ENCODE measurements around the gene MKLN1. TPM values are rescaled to one million over a fixed set of nuclear protein-coding genes. Genes with fewer than 3 reads are reported as not detected.

The MKLN1 gene
- total and polyA plus RNA-seq, 7 experiments from 2014 or later: 30.8 to 69.8 (median 56.7) TPM

GRCh38 chr7:131381069-131381838 is 53.6 kb downstream of the MKLN1 start:
- Mint-ChIP-seq H3K27ac (no peak overlapping the region), H3K36me3 (peaks cover 0 to 18% (median 11%) of the 10 kb centered on the region in 5 donors), H3K9me3 (no peaks in the 10 kb centered on the region), H3K27me3 (no peaks in the 10 kb centered on the region), H3K4me3 (no peak overlapping the region), H3K4me1 (peaks cover 12 to 63% (median 48%) of the 10 kb centered on the region in 7 donors)
- ATAC-seq (no peak), DNase-seq (no peak)
- intact Hi-C loops (cut with micrococcal nuclease): no loop called here
- ChIA-PET POLR2A (interaction anchor here (0.8 kb wide), 1 partner anchor 34 kb away, joined by 3 read pairs; no protein-coding TSS in a partner anchor), CTCF (interaction anchor here (0.6 kb wide), 1 partner anchor 11 kb away, joined by 3 read pairs; no protein-coding TSS in a partner anchor)
- Histone ChIP-seq H3K4me3 (ENCODE audit: low read length) (no peak overlapping the region), H3K4me1 (ENCODE audit: control insufficient read depth in 2 of 2, insufficient read depth in 2 of 2, low read length in 2 of 2) (peaks cover 0 to 8% of the 10 kb centered on the region in 2 donors), H3K27me3 (ENCODE audit: control insufficient read depth in 2 of 2, insufficient read depth in 2 of 2, low read length in 2 of 2) (no peaks in the 10 kb centered on the region), H3K9me3 (ENCODE audit: control insufficient read depth in 2 of 3, low read length in 3 of 3) (no peaks in the 10 kb centered on the region), H3K27ac (ENCODE audit: low read depth, low read length) (no peak overlapping the region), H3K36me3 (ENCODE audit: control insufficient read depth in 2 of 3, insufficient read depth in 3 of 3, low read length in 3 of 3) (peaks cover 0 to 4% (median 0%) of the 10 kb centered on the region in 3 experiments)

GRCh38 chr7:131383417-131384285 is 56.0 kb downstream of the MKLN1 start:
- peaks cover 0 to 26% (median 11%) of the 10 kb centered on the region in 5 donors for H3K36me3 Mint-ChIP-seq
- H3K27me3 Mint-ChIP-seq: no peaks in the 10 kb centered on the region
- H3K27me3 ChIP-seq (ENCODE audit: control insufficient read depth in 2 of 2, insufficient read depth in 2 of 2, low read length in 2 of 2): no peaks in the 10 kb centered on the region
- peaks cover 12 to 72% (median 46%) of the 10 kb centered on the region in 7 donors for H3K4me1 Mint-ChIP-seq
- ChIA-PET CTCF (interaction anchor here (0.7 kb wide), 1 partner anchor 16 kb away, joined by 6 read pairs; no protein-coding TSS in a partner anchor), POLR2A (interaction anchor here (0.5 to 0.6 kb wide), 2 partner anchors 11 to 1137 kb away, joined by 3 to 7 read pairs; no protein-coding TSS in a partner anchor)
- intact Hi-C loops (cut with micrococcal nuclease): loop anchor here in 1 of 2 donors (2.0 kb wide), 1 partner anchor 13 kb away; no protein-coding TSS in a partner anchor
- ATAC-seq: no peak
- H3K36me3 ChIP-seq (ENCODE audit: control insufficient read depth in 2 of 3, insufficient read depth in 3 of 3, low read length in 3 of 3): peaks cover 0 to under 1% (median 0%) of the 10 kb centered on the region in 3 experiments
- peak overlapping the region in 5 of 9 donors; percentile 1 to 44 (median 8) for H3K27ac Mint-ChIP-seq
- H3K9me3 Mint-ChIP-seq: no peaks in the 10 kb centered on the region
- H3K9me3 ChIP-seq (ENCODE audit: control insufficient read depth in 2 of 3, low read length in 3 of 3): no peaks in the 10 kb centered on the region
- H3K4me1 ChIP-seq (ENCODE audit: control insufficient read depth in 2 of 2, insufficient read depth in 2 of 2, low read length in 2 of 2): peaks cover 0 to 8% of the 10 kb centered on the region in 2 donors
- no peak overlapping the region for H3K4me3 ChIP-seq (ENCODE audit: low read length)
- peak in 3 of 9 donors; percentile 1 to 6 (median 4) for DNase-seq
- H3K27ac ChIP-seq (ENCODE audit: low read depth, low read length): no peak overlapping the region
- H3K4me3 Mint-ChIP-seq: peak overlapping the region in 4 of 10 donors; percentile 1 to 9 (median 2)

- no peaks in the 10 kb centered on the region for H3K27me3 Mint-ChIP-seq
- intact Hi-C loops (cut with micrococcal nuclease): loop anchor here in 1 of 2 donors (2.0 kb wide), 1 partner anchor 13 kb away; no protein-coding TSS in a partner anchor
- Histone ChIP-seq H3K27me3 (ENCODE audit: control insufficient read depth in 2 of 2, insufficient read depth in 2 of 2, low read length in 2 of 2) (no peaks in the 10 kb centered on the region), H3K27ac (ENCODE audit: low read depth, low read length) (no peak overlapping the region), H3K36me3 (ENCODE audit: control insufficient read depth in 2 of 3, insufficient read depth in 3 of 3, low read length in 3 of 3) (no peaks in the 10 kb centered on the region), H3K9me3 (ENCODE audit: control insufficient read depth in 2 of 3, low read length in 3 of 3) (no peaks in the 10 kb centered on the region), H3K4me3 (ENCODE audit: low read length) (no peak overlapping the region), H3K4me1 (ENCODE audit: control insufficient read depth in 2 of 2, insufficient read depth in 2 of 2, low read length in 2 of 2) (peaks cover 0 to 8% of the 10 kb centered on the region in 2 donors)
- DNase-seq (no peak), ATAC-seq (no peak)
- ChIA-PET POLR2A (no interaction called here), CTCF (no interaction called here)
- H3K9me3 Mint-ChIP-seq: no peaks in the 10 kb centered on the region
- H3K27ac Mint-ChIP-seq: peak overlapping the region in 2 of 9 donors; percentile 1 to 53
- no peak overlapping the region for H3K4me3 Mint-ChIP-seq
- H3K36me3 Mint-ChIP-seq: peaks cover 0 to 29% (median 15%) of the 10 kb centered on the region in 5 donors
- H3K4me1 Mint-ChIP-seq: peaks cover 12 to 68% (median 46%) of the 10 kb centered on the region in 7 donors
These were observed 56.6 kb downstream of the MKLN1 start for GRCh38 chr7:131384286-131384635.

- no peak overlapping the region for H3K27ac ChIP-seq (ENCODE audit: low read depth, low read length)
- H3K27me3 Mint-ChIP-seq: no peaks in the 10 kb centered on the region
- H3K27me3 ChIP-seq (ENCODE audit: control insufficient read depth in 2 of 2, insufficient read depth in 2 of 2, low read length in 2 of 2): no peaks in the 10 kb centered on the region
- H3K36me3 Mint-ChIP-seq: peaks cover 0 to 29% (median 15%) of the 10 kb centered on the region in 5 donors
- peaks cover 0 to 8% of the 10 kb centered on the region in 2 donors for H3K4me1 ChIP-seq (ENCODE audit: control insufficient read depth in 2 of 2, insufficient read depth in 2 of 2, low read length in 2 of 2)
- ChIA-PET POLR2A (no interaction called here), CTCF (no interaction called here)
- peak overlapping the region in 1 of 9 donors; percentile 27 for H3K27ac Mint-ChIP-seq
- peaks cover 12 to 64% (median 42%) of the 10 kb centered on the region in 7 donors for H3K4me1 Mint-ChIP-seq
- ATAC-seq (no peak), DNase-seq (no peak)
- no peaks in the 10 kb centered on the region for H3K9me3 ChIP-seq (ENCODE audit: control insufficient read depth in 2 of 3, low read length in 3 of 3)
- H3K4me3 Mint-ChIP-seq: no peak overlapping the region
- no peaks in the 10 kb centered on the region for H3K36me3 ChIP-seq (ENCODE audit: control insufficient read depth in 2 of 3, insufficient read depth in 3 of 3, low read length in 3 of 3)
- H3K9me3 Mint-ChIP-seq: no peaks in the 10 kb centered on the region
- H3K4me3 ChIP-seq (ENCODE audit: low read length): no peak overlapping the region
- intact Hi-C loops (cut with micrococcal nuclease): loop anchor here in 1 of 2 donors (2.0 kb wide), 1 partner anchor 14 kb away; no protein-coding TSS in a partner anchor
These were observed 57.4 kb downstream of the MKLN1 start for GRCh38 chr7:131385039-131385605.

- peaks cover 13 to 52% (median 33%) of the 10 kb centered on the region in 7 donors for H3K4me1 Mint-ChIP-seq
- no peak for DNase-seq
- no peak overlapping the region for H3K4me3 ChIP-seq (ENCODE audit: low read length)
- H3K36me3 Mint-ChIP-seq: peaks cover 0 to 27% (median 19%) of the 10 kb centered on the region in 5 donors
- CTCF ChIA-PET: no interaction called here
- POLR2A ChIA-PET: interaction anchor here (0.7 kb wide), 1 partner anchor 349 kb away, joined by 3 read pairs; no protein-coding TSS in a partner anchor
- peaks cover 0 to 6% (median 0%) of the 10 kb centered on the region in 11 donors for H3K9me3 Mint-ChIP-seq
- H3K27me3 Mint-ChIP-seq: no peaks in the 10 kb centered on the region
- no peaks in the 10 kb centered on the region for H3K36me3 ChIP-seq (ENCODE audit: control insufficient read depth in 2 of 3, insufficient read depth in 3 of 3, low read length in 3 of 3)
- ATAC-seq: no peak
- no peaks in the 10 kb centered on the region for H3K9me3 ChIP-seq (ENCODE audit: control insufficient read depth in 2 of 3, low read length in 3 of 3)
- intact Hi-C loops (cut with micrococcal nuclease): no loop called here
- H3K27ac Mint-ChIP-seq: no peak overlapping the region
- H3K4me1 ChIP-seq (ENCODE audit: control insufficient read depth in 2 of 2, insufficient read depth in 2 of 2, low read length in 2 of 2): peaks cover 0 to 6% of the 10 kb centered on the region in 2 donors
- no peak overlapping the region for H3K4me3 Mint-ChIP-seq
- H3K27me3 ChIP-seq (ENCODE audit: control insufficient read depth in 2 of 2, insufficient read depth in 2 of 2, low read length in 2 of 2): no peaks in the 10 kb centered on the region
- H3K27ac ChIP-seq (ENCODE audit: low read depth, low read length): no peak overlapping the region
These were observed 60.5 kb downstream of the MKLN1 start for GRCh38 chr7:131388126-131388525.

GRCh38 chr7:131390275-131390674 is 62.6 kb downstream of the MKLN1 start:
- intact Hi-C loops (cut with micrococcal nuclease): no loop called here
- H3K4me1 Mint-ChIP-seq: peaks cover 5 to 32% (median 20%) of the 10 kb centered on the region in 7 donors
- DNase-seq (no peak), ATAC-seq (no peak)
- H3K4me3 Mint-ChIP-seq: no peak overlapping the region
- ChIA-PET CTCF (interaction anchor here (1.1 kb wide), 1 partner anchor 34 kb away, joined by 3 read pairs; no protein-coding TSS in a partner anchor), POLR2A (interaction anchor here (0.5 kb wide), 1 partner anchor 331 kb away, joined by 3 read pairs; no protein-coding TSS in a partner anchor)
- peaks cover 0 to 6% (median 0%) of the 10 kb centered on the region in 11 donors for H3K9me3 Mint-ChIP-seq
- Histone ChIP-seq H3K27me3 (ENCODE audit: control insufficient read depth in 2 of 2, insufficient read depth in 2 of 2, low read length in 2 of 2) (no peaks in the 10 kb centered on the region), H3K27ac (ENCODE audit: low read depth, low read length) (no peak overlapping the region), H3K36me3 (ENCODE audit: control insufficient read depth in 2 of 3, insufficient read depth in 3 of 3, low read length in 3 of 3) (no peaks in the 10 kb centered on the region), H3K9me3 (ENCODE audit: control insufficient read depth in 2 of 3, low read length in 3 of 3) (no peaks in the 10 kb centered on the region), H3K4me1 (ENCODE audit: control insufficient read depth in 2 of 2, insufficient read depth in 2 of 2, low read length in 2 of 2) (no peaks in the 10 kb centered on the region), H3K4me3 (ENCODE audit: low read length) (no peak overlapping the region)
- no peaks in the 10 kb centered on the region for H3K27me3 Mint-ChIP-seq
- no peak overlapping the region for H3K27ac Mint-ChIP-seq
- H3K36me3 Mint-ChIP-seq: peaks cover 0 to 27% (median 19%) of the 10 kb centered on the region in 5 donors
